Suprapubic skin (tissue), 3 donors: ENCODE measurements around the gene EEPD1.

Experiments
- CTCF ChIP-seq, 2 donors: fragments of 200-600 bp in 1 of 2; fragments of 450-650 bp in 1 of 2; sonication (generic) in 1 of 2; IDR thresholded peaks; one replicate each; pipeline ENCODE4 v1.5.1; 2016 to 2019; ENCODE audit warnings: antibody characterized with exemption in 2 of 2, mild to moderate bottlenecking in 1 of 2, moderate library complexity in 1 of 2
- EP300 ChIP-seq: sonication (generic); formaldehyde crosslinking; IDR thresholded peaks from one replicate; pipeline ENCODE4 v1.6.1; 2017; ENCODE audit warnings: antibody characterized with exemption
- POLR2A ChIP-seq, 2 donors: fragments of 450-650 bp; IDR thresholded peaks; one replicate each; pipeline ENCODE4 v1.6.1; 2017; ENCODE audit warnings: antibody characterized with exemption in 2 of 2, mild to moderate bottlenecking in 2 of 2, moderate library complexity in 2 of 2

- TF ChIP-seq CTCF (IDR thresholded peaks at IDR 0.05) (no peak), EP300 (no peak), POLR2A (IDR thresholded peaks at IDR 0.05) (no peak)
Measured at GRCh38 chr7:36273836-36274235, 120.8 kb downstream of the EEPD1 start.
